Measurements from ENCODE around the gene RAB31. TPM values are rescaled to one million over a fixed set of nuclear protein-coding genes. Genes with fewer than 3 reads are reported as not detected.
"Not testable (repeated sequence)": the region's sequence is repeated elsewhere in the genome, so short reads cannot be mapped to it uniquely, and the experiment has no call there.

The RAB31 gene
- total and polyA plus RNA-seq, 8 donors: 1.4 to 28.2 (median 4.5) TPM

- WGBS, 2 donors: 91 to 94% methylated on average over 3 of the region's 3 CpGs
- intact Hi-C loops (cut with DNase I): no loop called here
- no peaks in the 10 kb centered on the region for H3K4me1 ChIP-seq
- TF ChIP-seq CTCF (IDR thresholded peaks at IDR 0.05): no peak
- H3K4me3 ChIP-seq: no peak overlapping the region
- H3K27me3 ChIP-seq: no peaks in the 10 kb centered on the region
- FAIRE-seq (no peak), DNase-seq (no peak), ATAC-seq (no peak)
- no peaks in the 10 kb centered on the region for H3K36me3 ChIP-seq
- H3K27ac ChIP-seq: no peak overlapping the region
- H3K9me3 ChIP-seq: no peaks in the 10 kb centered on the region
These were observed 177.9 kb downstream of the RAB31 start for GRCh38 chr18:9886005-9886348.

GRCh38 chr18:9887992-9888391 lies 179.9 kb downstream of the RAB31 start:
- Histone ChIP-seq H3K27me3 (no peaks in the 10 kb centered on the region), H3K4me1 (no peaks in the 10 kb centered on the region), H3K4me3 (no peak overlapping the region), H3K27ac (no peak overlapping the region), H3K9me3 (no peaks in the 10 kb centered on the region), H3K36me3 (no peaks in the 10 kb centered on the region)
- WGBS, 2 donors: 92 to 95% methylated on average over 5 of the region's 5 CpGs
- ATAC-seq (no peak), FAIRE-seq (no peak), DNase-seq (no peak)
- intact Hi-C loops (cut with DNase I): no loop called here
- TF ChIP-seq CTCF (IDR thresholded peaks at IDR 0.05): no peak

- Histone ChIP-seq H3K27me3 (no peaks in the 10 kb centered on the region), H3K4me1 (no peaks in the 10 kb centered on the region), H3K4me3 (no peak overlapping the region), H3K9me3 (no peaks in the 10 kb centered on the region), H3K36me3 (no peaks in the 10 kb centered on the region), H3K27ac (no peak overlapping the region)
- DNase-seq (no peak), FAIRE-seq (no peak), ATAC-seq (no peak)
- 91 to 94% methylated on average over 5 of the region's 5 CpGs for WGBS, 2 donors
- no peak for TF ChIP-seq CTCF (IDR thresholded peaks at IDR 0.05)
- intact Hi-C loops (cut with DNase I): no loop called here
These were observed 182.1 kb downstream of the RAB31 start for GRCh38 chr18:9890196-9890595.

GRCh38 chr18:9890957-9891356 lies 182.9 kb downstream of the RAB31 start:
- Histone ChIP-seq H3K36me3 (no peaks in the 10 kb centered on the region), H3K9me3 (no peaks in the 10 kb centered on the region), H3K4me1 (no peaks in the 10 kb centered on the region), H3K27ac (no peak overlapping the region), H3K4me3 (no peak overlapping the region), H3K27me3 (no peaks in the 10 kb centered on the region)
- ATAC-seq: no peak
- intact Hi-C loops (cut with DNase I): no loop called here
- FAIRE-seq: no peak
- no peak for DNase-seq
- no peak for TF ChIP-seq CTCF (IDR thresholded peaks at IDR 0.05)
- 87 to 91% methylated on average over 1 of the region's 1 CpG for WGBS, 2 donors

GRCh38 chr18:9891515-9891914 lies 183.4 kb downstream of the RAB31 start:
- ATAC-seq; H3K27ac ChIP-seq; H3K9me3 ChIP-seq; DNase-seq; H3K4me3 ChIP-seq; FAIRE-seq; H3K4me1 ChIP-seq; H3K27me3 ChIP-seq; intact Hi-C loops (cut with DNase I); H3K36me3 ChIP-seq: not testable (repeated sequence)
- 69 to 88% methylated on average over 4 of the region's 4 CpGs for WGBS, 2 donors

Measured in pancreas (tissue), 10 donors.